SK-N-SH (cell line): ENCODE measurements around the gene RBM47.

Experiments used
- FOXM1 ChIP-seq: IDR thresholded peaks from 2 replicates; pipeline ENCODE4 v1.4.0; 2012; ENCODE audit warnings: low read depth, mild to moderate bottlenecking
- GATA2 ChIP-seq: sonication (generic); formaldehyde crosslinking; IDR thresholded peaks from 2 replicates; pipeline ENCODE4 v1.5.0; 2020; ENCODE audit warnings: mild to moderate bottlenecking, missing genetic modification reagents
- MXI1 ChIP-seq: IDR thresholded peaks from 2 replicates; pipeline ENCODE4 v1.6.1; 2012; ENCODE audit warnings: mild to moderate bottlenecking, low read depth, low read length, improper control_type of control experiment
- POLR2AphosphoS5 ChIP-seq: IDR thresholded peaks from 2 replicates; pipeline ENCODE4 v1.6.1; 2012; ENCODE audit warnings: low read depth, low read length
- YY1 ChIP-seq: IDR thresholded peaks from 2 replicates; pipeline ENCODE4 v1.4.0; 2012; ENCODE audit warnings: low read depth, mild to moderate bottlenecking
- TF ChIP-seq, protein P1 (sequence below): fragments of 200-600 bp; sonication (generic); IDR thresholded peaks from 2 replicates; pipeline ENCODE4 v1.6.1; 2017; ENCODE audit warnings: antibody characterized with exemption, mild to moderate bottlenecking, moderate library complexity

DNA sequence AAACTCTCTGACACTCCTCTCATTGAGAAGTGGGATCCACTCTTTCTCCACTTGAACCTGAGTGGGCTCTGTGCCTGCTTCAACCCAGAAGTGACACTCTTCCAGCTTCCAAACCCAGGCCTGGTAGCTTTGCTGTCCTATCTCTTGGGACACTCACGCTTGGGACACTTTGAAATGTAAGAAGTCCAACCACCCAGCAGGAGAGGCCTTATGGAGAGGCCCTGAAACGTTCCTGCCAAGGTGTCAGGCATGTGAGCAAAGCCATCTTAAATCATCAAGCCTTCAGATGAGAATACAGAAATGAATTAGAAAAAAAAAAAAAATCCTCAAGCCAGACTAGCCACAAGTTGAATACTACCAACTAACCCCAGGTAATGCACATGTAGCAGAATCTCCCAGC lies 30.2 kb downstream of the RBM47 start:
- TF ChIP-seq GATA2 (CRISPR knock-in tag) (no peak), FOXM1 (no peak), MXI1 (no peak), POLR2AphosphoS5 (no peak), YY1 (no peak)
- TF ChIP-seq, protein P1, sequence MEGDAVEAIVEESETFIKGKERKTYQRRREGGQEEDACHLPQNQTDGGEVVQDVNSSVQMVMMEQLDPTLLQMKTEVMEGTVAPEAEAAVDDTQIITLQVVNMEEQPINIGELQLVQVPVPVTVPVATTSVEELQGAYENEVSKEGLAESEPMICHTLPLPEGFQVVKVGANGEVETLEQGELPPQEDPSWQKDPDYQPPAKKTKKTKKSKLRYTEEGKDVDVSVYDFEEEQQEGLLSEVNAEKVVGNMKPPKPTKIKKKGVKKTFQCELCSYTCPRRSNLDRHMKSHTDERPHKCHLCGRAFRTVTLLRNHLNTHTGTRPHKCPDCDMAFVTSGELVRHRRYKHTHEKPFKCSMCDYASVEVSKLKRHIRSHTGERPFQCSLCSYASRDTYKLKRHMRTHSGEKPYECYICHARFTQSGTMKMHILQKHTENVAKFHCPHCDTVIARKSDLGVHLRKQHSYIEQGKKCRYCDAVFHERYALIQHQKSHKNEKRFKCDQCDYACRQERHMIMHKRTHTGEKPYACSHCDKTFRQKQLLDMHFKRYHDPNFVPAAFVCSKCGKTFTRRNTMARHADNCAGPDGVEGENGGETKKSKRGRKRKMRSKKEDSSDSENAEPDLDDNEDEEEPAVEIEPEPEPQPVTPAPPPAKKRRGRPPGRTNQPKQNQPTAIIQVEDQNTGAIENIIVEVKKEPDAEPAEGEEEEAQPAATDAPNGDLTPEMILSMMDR: no peak
